Ishikawa (cell line): ENCODE measurements around the gene MCOLN2.

Experiments used
- CREB1 ChIP-seq: IDR thresholded peaks from 2 replicates; pipeline ENCODE4 v1.6.1; 2012; ENCODE audit warnings: low read depth
- EP300 ChIP-seq: IDR thresholded peaks from 2 replicates; pipeline ENCODE4 v1.6.1; 2012; ENCODE audit warnings: borderline replicate concordance
- FOXM1 ChIP-seq: IDR thresholded peaks from 2 replicates; pipeline ENCODE4 v1.6.1; 2012; ENCODE audit warnings: low read depth, borderline replicate concordance
- RAD21 ChIP-seq: IDR thresholded peaks from 2 replicates; pipeline ENCODE4 v1.6.1; 2012; ENCODE audit warnings: low read depth
- YY1 ChIP-seq: IDR thresholded peaks from 2 replicates; pipeline ENCODE4 v1.6.1; 2012; ENCODE audit warnings: low read depth
- TF ChIP-seq, protein P1 (sequence below): IDR thresholded peaks from 2 replicates; pipeline ENCODE4 v1.6.1; 2012; ENCODE audit warnings: low read depth, mild to moderate bottlenecking

DNA sequence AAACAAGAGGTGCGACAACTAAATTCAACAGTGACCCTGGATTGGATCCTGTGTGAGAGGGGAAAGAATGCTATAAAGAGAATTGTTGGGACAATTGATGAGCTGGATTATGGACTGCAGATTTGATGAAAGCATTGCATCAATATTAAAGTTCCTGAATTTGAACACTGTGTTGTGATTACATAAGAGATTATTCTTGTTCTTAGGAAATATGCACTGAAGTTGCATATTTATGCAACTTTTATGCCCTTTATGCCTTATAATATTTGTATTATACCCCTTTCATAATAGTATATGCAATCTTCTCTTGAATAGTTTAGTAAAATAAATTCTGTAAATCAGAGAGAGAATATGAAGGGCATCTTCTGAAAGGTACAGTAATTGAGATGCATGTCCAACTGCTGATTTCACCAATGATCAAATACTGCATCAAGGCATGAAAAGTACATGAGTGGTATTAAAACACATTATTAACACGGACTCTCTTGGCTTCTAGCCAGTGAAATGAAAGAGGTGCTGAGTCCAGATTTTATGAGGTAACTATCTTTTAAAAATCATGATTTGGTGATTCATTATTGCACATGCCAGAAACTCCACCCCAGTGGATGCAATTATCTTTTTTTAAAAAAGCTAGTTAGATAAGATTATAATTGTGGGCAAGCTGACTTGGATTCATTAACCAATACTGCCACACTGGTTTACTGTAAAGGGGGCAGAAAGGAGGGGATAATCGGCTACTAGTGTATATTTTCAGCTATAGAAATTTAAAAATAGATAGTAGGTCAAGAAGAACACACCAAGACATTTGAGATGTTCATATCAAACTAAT, 84.0 kb downstream of the MCOLN2 start:
- TF ChIP-seq EP300: no peak
- TF ChIP-seq FOXM1: no peak
- no peak for TF ChIP-seq CREB1
- TF ChIP-seq, protein P1, sequence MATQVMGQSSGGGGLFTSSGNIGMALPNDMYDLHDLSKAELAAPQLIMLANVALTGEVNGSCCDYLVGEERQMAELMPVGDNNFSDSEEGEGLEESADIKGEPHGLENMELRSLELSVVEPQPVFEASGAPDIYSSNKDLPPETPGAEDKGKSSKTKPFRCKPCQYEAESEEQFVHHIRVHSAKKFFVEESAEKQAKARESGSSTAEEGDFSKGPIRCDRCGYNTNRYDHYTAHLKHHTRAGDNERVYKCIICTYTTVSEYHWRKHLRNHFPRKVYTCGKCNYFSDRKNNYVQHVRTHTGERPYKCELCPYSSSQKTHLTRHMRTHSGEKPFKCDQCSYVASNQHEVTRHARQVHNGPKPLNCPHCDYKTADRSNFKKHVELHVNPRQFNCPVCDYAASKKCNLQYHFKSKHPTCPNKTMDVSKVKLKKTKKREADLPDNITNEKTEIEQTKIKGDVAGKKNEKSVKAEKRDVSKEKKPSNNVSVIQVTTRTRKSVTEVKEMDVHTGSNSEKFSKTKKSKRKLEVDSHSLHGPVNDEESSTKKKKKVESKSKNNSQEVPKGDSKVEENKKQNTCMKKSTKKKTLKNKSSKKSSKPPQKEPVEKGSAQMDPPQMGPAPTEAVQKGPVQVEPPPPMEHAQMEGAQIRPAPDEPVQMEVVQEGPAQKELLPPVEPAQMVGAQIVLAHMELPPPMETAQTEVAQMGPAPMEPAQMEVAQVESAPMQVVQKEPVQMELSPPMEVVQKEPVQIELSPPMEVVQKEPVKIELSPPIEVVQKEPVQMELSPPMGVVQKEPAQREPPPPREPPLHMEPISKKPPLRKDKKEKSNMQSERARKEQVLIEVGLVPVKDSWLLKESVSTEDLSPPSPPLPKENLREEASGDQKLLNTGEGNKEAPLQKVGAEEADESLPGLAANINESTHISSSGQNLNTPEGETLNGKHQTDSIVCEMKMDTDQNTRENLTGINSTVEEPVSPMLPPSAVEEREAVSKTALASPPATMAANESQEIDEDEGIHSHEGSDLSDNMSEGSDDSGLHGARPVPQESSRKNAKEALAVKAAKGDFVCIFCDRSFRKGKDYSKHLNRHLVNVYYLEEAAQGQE: no peak
- TF ChIP-seq RAD21: no peak
- no peak for TF ChIP-seq YY1
